ENCODE results near the gene NR6A1. TPM values are rescaled to one million over a fixed set of nuclear protein-coding genes. Genes with fewer than 3 reads are reported as not detected.

NR6A1 gene
- polyA plus RNA-seq, 1 donor from 2014 or later, result 4.3 TPM

DNA sequence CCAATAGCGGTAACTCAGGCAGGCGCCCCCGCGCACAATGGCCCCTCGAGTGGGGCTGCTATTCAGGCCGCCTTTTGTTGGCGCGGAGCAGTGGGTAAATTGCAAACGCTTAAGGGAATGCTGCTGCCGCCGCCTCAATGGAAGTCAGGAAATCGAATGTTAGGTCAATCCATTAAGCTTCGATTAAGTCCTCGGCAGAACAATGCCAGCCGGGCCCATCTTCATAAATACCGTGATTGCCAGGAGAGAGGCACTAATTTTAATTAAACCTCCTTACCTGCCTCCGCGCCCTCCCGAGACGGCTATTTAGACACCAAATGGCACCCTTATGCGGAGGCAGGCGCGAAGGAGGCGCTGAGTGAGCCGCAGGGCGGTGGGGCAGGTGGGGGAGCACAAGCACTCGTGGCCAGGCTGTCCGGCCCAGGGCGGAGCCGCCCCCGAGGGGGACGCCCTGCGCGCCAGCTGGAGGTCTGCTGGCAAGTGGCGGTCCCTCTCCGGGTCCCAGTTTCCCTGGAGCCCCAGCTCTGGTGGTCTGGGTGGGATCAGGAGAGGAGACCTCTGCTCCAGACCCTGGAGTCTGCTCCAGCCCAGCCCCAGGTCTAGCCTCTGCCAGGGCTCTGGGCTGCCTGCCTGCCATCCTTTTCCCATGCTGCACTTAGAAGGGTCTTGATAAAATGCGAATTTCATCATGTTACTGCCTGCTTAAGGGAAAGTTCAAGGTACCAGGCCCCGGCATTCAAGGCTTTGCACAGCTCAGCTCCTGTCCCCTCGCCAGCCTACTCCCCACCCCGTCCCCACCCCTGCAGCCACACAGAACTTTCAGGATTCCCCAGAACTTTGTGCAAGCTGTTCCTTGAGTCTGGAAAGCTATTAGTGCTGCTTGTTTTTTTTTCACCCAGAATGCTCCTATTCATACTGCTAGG, 283.6 kb downstream of the NR6A1 start:
- H3K27me3 ChIP-seq (ENCODE audit: insufficient read depth, low read depth, low read length), result peaks cover 9% of the 10 kb centered on the region
- no peaks in the 10 kb centered on the region for H3K9me2 ChIP-seq (ENCODE audit: insufficient read depth, low read length)
- H2AFZ ChIP-seq (ENCODE audit: low read depth, low read length), result no peak overlapping the region
- H4K20me1 ChIP-seq (ENCODE audit: insufficient read depth), result no peaks in the 10 kb centered on the region
- no peak overlapping the region for H3K27ac ChIP-seq (ENCODE audit: low read length)
- no peak overlapping the region for H3K9ac ChIP-seq (ENCODE audit: low read length)
- no peaks in the 10 kb centered on the region for H3K79me2 ChIP-seq (replicated peaks; ENCODE audit: insufficient read depth, low read length)
- no peaks in the 10 kb centered on the region for H3K36me3 ChIP-seq (ENCODE audit: insufficient read depth, low read length)
- H3F3A ChIP-seq (ENCODE audit: insufficient read depth, low read length, poor library complexity, severe bottlenecking), result no peaks in the 10 kb centered on the region
- no peak for TF ChIP-seq POLR2AphosphoS5 (IDR thresholded peaks at IDR 0.05)
- TF ChIP-seq EZH2 (IDR thresholded peaks at IDR 0.05; ENCODE audit: borderline replicate concordance, insufficient read depth, low read length, poor library complexity, severe bottlenecking), result no peak
- TF ChIP-seq, protein P1, sequence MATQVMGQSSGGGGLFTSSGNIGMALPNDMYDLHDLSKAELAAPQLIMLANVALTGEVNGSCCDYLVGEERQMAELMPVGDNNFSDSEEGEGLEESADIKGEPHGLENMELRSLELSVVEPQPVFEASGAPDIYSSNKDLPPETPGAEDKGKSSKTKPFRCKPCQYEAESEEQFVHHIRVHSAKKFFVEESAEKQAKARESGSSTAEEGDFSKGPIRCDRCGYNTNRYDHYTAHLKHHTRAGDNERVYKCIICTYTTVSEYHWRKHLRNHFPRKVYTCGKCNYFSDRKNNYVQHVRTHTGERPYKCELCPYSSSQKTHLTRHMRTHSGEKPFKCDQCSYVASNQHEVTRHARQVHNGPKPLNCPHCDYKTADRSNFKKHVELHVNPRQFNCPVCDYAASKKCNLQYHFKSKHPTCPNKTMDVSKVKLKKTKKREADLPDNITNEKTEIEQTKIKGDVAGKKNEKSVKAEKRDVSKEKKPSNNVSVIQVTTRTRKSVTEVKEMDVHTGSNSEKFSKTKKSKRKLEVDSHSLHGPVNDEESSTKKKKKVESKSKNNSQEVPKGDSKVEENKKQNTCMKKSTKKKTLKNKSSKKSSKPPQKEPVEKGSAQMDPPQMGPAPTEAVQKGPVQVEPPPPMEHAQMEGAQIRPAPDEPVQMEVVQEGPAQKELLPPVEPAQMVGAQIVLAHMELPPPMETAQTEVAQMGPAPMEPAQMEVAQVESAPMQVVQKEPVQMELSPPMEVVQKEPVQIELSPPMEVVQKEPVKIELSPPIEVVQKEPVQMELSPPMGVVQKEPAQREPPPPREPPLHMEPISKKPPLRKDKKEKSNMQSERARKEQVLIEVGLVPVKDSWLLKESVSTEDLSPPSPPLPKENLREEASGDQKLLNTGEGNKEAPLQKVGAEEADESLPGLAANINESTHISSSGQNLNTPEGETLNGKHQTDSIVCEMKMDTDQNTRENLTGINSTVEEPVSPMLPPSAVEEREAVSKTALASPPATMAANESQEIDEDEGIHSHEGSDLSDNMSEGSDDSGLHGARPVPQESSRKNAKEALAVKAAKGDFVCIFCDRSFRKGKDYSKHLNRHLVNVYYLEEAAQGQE (IDR thresholded peaks at IDR 0.05; ENCODE audit: borderline replicate concordance), result no peak
- TF ChIP-seq TAF1 (IDR thresholded peaks at IDR 0.05; ENCODE audit: low read depth), result no peak
- no peak for TF ChIP-seq MXI1 (conservative IDR thresholded peaks at IDR 0.05; ENCODE audit: poor library complexity, severe bottlenecking)
- no peak for TF ChIP-seq RAD21 (conservative IDR thresholded peaks at IDR 0.05)
- TF ChIP-seq SMC3 (conservative IDR thresholded peaks at IDR 0.05; ENCODE audit: poor library complexity), result no peak
- TF ChIP-seq, protein P2, sequence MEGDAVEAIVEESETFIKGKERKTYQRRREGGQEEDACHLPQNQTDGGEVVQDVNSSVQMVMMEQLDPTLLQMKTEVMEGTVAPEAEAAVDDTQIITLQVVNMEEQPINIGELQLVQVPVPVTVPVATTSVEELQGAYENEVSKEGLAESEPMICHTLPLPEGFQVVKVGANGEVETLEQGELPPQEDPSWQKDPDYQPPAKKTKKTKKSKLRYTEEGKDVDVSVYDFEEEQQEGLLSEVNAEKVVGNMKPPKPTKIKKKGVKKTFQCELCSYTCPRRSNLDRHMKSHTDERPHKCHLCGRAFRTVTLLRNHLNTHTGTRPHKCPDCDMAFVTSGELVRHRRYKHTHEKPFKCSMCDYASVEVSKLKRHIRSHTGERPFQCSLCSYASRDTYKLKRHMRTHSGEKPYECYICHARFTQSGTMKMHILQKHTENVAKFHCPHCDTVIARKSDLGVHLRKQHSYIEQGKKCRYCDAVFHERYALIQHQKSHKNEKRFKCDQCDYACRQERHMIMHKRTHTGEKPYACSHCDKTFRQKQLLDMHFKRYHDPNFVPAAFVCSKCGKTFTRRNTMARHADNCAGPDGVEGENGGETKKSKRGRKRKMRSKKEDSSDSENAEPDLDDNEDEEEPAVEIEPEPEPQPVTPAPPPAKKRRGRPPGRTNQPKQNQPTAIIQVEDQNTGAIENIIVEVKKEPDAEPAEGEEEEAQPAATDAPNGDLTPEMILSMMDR (IDR thresholded peaks at IDR 0.05; ENCODE audit: poor library complexity, severe bottlenecking), result no peak
- no peak for TF ChIP-seq EP300 (conservative IDR thresholded peaks at IDR 0.05; ENCODE audit: poor library complexity, severe bottlenecking)
- H3K4me2 ChIP-seq (ENCODE audit: low read length), result no peak overlapping the region
- H3K4me3 ChIP-seq (ENCODE audit: low read length), result no peak overlapping the region
- H3K9me3 ChIP-seq (ENCODE audit: low read length), result no peaks in the 10 kb centered on the region

DNA sequence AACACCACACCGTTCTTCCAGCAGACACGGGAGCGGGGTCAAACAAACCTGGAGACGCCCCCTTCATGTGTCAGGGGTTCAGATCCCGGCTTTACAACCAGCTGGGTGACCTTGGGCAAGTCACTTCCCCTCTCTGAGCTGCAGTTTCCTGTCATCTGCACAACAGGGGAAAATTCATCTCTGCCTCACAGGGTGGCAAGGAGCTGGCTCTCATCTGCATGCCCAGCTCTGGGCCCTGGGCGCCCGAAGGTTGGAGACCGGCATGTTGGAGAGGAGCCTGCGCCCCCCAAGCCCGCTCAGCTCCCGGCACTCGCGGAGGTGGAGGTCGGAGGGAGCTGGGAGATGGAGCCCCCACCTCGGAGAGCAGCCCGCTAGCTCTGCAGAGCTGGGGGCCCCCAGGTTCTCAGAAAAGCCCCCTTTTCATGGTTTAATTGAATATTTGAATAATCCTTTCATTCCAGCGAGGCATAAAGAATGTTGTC, 284.3 kb downstream of the NR6A1 start:
- Histone ChIP-seq H3K79me2 (replicated peaks; ENCODE audit: insufficient read depth, low read length) (no peaks in the 10 kb centered on the region), H3K9me2 (ENCODE audit: insufficient read depth, low read length) (no peaks in the 10 kb centered on the region), H3K36me3 (ENCODE audit: insufficient read depth, low read length) (no peaks in the 10 kb centered on the region), H3K4me2 (ENCODE audit: low read length) (no peak overlapping the region), H3F3A (ENCODE audit: insufficient read depth, low read length, poor library complexity, severe bottlenecking) (no peaks in the 10 kb centered on the region), H4K20me1 (ENCODE audit: insufficient read depth) (no peaks in the 10 kb centered on the region), H3K27ac (ENCODE audit: low read length) (no peak overlapping the region), H3K27me3 (ENCODE audit: insufficient read depth, low read depth, low read length) (peaks cover 9% of the 10 kb centered on the region), H3K9me3 (ENCODE audit: low read length) (no peaks in the 10 kb centered on the region), H3K9ac (ENCODE audit: low read length) (no peak overlapping the region), H2AFZ (ENCODE audit: low read depth, low read length) (no peak overlapping the region), H3K4me3 (ENCODE audit: low read length) (no peak overlapping the region)
- TF ChIP-seq EZH2 (IDR thresholded peaks at IDR 0.05; ENCODE audit: borderline replicate concordance, insufficient read depth, low read length, poor library complexity, severe bottlenecking) (no peak), POLR2AphosphoS5 (IDR thresholded peaks at IDR 0.05) (no peak), SMC3 (conservative IDR thresholded peaks at IDR 0.05; ENCODE audit: poor library complexity) (no peak), RAD21 (conservative IDR thresholded peaks at IDR 0.05) (no peak), TAF1 (IDR thresholded peaks at IDR 0.05; ENCODE audit: low read depth) (no peak), EP300 (conservative IDR thresholded peaks at IDR 0.05; ENCODE audit: poor library complexity, severe bottlenecking) (no peak), MXI1 (conservative IDR thresholded peaks at IDR 0.05; ENCODE audit: poor library complexity, severe bottlenecking) (no peak)
- TF ChIP-seq, protein P1 (IDR thresholded peaks at IDR 0.05; ENCODE audit: borderline replicate concordance), result no peak
- TF ChIP-seq, protein P2 (IDR thresholded peaks at IDR 0.05; ENCODE audit: poor library complexity, severe bottlenecking), result no peak
